GM18520 (cell line): ENCODE measurements around the gene HPS3.
"Not testable (repeated sequence)": the region's sequence is repeated elsewhere in the genome, so short reads cannot be mapped to it uniquely, and the experiment has no call there.

ENCODE experiments used
- ATAC-seq: cut with Tn5 transposase; IDR thresholded peaks from one replicate; pipeline ENCODE4 v1.9.1; 2021; ENCODE audit not compliant: unreplicated experiment

The HPS3 gene

DNA sequence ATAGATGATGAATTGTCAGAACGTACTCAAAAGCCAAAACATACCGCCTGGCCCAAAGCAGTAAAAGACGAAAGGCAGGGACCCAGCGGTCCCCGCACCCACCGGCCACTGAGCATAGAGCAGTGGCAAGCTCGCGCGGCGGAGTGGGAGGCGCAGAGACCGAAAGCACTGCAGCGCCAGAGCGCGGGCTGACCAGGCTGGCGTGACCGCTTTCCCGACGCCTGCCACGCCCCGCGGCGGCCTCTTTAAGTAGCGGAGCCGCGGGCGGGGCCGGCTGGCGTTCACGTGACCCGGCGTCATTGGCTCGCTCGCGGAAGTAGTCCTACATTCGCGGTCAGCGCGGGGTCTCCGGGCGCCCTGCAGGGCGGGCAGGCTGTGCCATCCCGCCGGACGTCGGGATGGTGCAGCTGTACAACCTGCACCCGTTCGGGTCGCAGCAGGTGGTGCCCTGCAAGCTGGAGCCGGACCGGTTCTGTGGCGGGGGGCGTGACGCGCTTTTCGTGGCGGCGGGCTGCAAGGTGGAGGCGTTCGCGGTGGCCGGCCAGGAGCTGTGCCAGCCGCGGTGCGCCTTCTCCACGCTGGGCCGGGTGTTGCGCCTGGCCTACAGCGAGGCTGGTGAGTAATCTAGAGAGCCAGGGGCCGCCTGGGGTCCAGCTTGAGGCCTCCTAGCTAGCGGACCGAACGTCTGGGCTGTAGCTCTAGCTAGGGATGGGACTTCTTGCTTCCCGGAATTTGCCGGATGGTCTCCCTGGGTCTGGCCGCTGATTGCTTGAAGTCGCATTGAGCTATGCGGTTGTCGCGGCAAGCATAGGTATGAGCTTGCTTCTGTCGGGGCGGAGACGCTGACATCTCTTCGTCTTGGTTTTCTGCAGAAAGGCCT lies at the start of gene HPS3:
Gene HPS3, plus strand, starts transcription at position 313 of the 880 bp plus-strand sequence. Its CDS starts 86 bp downstream, at position 399.
- ATAC-seq: peak; percentile 88

GRCh38 chr3:149080011-149080698 lies 49.3 kb upstream of the HPS3 start:
- ATAC-seq: no peak

GRCh38 chr3:149080699-149081091 lies 48.7 kb upstream of the HPS3 start:
- ATAC-seq: no peak

- ATAC-seq: no peak
These were observed 47.7 kb upstream of the HPS3 start for GRCh38 chr3:149081772-149082171.

- no peak for ATAC-seq
These were observed 43.6 kb upstream of the HPS3 start for GRCh38 chr3:149085828-149086231.

DNA sequence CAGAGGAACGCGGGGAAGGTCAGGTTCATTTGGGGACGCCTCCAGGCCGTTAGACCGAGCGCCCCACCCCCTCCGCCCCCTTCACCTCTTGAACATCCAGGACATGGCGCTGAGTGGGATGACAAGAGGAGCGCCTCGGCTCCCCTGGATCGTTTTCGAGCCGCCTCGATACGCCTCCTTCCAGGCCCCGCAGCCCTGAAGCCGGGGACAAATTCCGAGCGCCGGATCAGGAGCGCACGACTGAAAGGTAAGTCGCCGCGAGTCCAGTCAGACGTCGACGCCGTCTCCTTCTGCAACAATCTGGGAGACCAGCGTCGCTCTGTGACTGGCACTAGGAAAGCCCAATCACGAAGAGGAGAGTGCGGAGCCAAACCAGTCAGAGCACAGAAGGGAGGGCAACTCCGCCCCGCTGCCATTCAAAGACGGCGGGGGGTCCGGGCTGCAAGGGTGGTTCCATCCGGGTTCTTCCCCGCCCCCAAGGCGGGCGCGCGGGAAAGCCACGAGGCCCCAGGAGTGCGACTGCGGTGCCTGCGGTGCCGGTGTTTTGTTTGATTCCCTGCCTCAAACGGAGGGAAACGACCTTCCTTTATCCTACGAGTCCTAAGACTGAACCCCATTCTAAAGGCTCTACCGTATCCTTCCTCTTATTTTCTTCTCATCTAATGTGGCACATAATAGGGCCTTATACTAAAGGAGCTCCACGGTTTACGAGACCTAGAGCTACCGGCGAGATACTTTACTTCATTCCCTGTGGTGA lies 43.0 kb upstream of the HPS3 start, which contains the start of gene HLTF:
Gene HLTF, minus strand, starts transcription at position 302 of the 757 bp plus-strand sequence. Its CDS starts 197 bp downstream, at position 105.
- ATAC-seq: peak; percentile 100

DNA sequence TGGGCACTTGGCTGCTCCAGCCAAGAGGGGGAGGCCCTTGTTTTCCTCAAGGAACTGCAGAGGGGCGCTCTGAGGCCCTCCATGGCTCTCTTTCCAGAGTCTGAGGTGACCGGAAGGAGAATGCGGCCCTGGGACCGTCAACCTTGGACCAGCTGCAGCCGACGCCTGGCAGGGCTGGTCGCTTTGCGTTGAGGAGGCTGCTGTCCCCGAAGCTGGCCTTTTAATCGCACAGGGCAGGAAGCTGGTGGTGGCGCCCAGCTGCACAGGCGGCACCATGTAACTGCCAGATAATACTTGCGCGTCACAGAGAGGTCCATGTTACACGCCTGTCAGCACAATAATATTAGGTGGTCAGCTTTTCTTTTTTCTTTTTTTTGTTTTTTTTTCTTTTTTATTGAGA lies 42.2 kb upstream of the HPS3 start:
- no peak for ATAC-seq

DNA sequence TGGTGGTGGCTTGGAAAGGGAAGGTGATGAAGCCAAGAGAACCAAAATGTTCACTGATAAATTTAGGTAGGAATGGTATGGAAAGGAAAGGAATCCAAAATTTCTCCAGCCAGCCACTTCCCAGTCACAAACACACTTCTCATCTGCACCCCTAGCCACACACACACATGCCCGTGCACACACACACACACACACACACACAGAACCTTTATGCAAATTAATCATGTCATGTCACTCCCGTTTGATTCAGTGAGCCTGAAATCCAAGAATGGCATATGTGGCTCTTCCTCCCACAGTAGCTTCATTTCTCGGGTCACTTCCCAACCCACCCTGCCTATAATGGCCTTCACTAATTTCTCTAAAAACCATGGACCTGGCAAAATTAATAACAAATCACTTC lies 40.0 kb upstream of the HPS3 start:
- no peak for ATAC-seq

DNA sequence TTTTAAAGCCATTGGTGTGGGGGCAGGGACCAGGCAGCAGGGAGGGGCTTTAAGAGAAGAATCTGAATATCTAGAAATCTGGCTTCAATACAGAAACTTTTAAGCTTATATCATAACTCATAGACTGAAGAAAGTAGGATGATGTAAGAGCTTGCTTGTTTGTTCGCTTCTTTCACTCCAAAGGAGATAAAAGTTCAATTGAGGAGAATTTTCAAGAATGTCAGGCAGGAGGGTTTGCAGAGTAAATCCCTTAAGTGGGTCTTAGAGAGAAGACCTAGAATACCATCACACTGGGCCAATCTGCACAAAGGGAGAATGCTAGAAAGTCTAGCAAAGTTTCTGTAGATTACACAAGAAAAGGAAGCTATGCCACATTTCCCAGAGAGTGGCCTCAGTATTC lies 39.0 kb upstream of the HPS3 start:
- no peak for ATAC-seq

- ATAC-seq: no peak
These were observed 38.5 kb upstream of the HPS3 start for GRCh38 chr3:149090907-149091306.

- ATAC-seq: no peak
These were observed 37.5 kb upstream of the HPS3 start for GRCh38 chr3:149091983-149092382.

DNA sequence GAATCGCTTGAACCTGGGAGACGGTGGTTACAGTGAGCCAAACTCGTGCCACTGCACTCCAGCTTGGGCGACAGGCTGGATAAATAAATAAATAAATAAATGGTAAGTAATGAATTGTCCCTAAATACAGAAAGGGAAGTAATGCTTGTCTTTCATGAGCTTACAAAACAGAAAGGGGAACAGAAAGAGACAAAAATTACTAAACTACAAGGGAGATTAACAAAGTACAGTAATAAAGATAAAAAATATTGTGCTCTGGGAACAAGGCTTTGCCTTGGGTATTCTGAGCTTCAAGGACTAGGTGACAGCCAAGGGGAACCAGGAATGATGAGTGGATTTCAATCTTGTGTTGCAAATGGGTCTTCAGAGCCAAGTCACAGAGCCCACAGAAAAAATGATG lies 34.0 kb upstream of the HPS3 start:
- peak; percentile 76 for ATAC-seq

DNA sequence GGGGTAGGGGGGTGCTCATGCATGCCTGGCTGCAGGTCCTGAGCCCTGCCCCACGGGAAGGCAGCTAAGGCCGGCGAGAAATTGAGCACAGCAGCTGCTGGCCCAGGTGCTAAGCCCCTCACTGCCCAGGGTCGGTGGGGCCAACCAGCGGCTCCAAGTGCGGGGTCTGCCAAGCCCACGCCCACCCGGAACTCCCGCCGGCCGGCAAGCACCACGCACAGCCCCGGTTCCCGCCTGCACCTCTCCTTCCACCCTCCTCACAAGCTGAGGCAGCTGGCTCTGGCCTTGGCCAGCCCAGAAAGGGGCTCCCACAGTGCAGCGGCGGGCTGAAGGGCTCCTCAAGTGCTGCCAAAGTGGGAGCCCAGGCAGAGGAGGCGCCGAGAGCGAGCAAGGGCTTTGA lies 31.5 kb upstream of the HPS3 start:
- not testable (repeated sequence) for ATAC-seq

DNA sequence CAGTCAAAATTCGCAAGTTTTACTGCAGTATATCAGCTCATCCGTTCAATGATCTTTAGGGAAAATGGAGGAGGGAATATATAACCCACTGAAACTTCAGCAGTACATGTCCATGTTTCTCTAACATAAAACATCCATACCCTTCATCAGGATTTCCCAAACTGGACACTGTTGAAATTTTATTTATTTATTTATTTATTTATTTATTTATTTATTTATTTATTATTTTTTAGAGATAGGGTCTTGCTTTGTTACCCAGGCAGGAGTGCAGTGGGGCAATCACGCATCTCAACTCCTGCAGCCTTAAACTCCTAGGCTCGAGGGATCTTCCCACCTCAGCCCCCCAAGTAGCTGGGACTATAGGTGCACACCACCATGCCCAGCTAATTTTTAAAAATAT lies 28.3 kb upstream of the HPS3 start:
- ATAC-seq: no peak

- no peak for ATAC-seq
These were observed 27.8 kb upstream of the HPS3 start for GRCh38 chr3:149101641-149102040.

DNA sequence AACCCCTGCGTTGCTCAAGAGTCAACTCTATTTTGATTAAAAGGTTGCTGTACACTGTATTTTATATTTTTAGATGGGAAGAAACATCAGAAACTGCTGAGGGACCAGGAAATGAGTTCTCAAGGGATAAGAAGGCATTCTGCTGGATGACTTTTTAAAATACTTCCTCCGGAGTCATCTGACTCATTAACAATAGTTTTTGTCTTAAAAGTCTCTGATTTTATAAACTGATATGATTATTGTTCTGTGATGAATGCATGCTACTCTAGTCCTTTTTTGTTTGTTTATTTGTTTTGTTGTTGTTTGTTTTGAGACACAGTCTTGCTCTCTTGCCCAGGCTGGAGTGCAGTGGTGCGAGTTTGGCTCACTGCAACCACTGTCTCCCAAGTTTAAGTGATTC lies 25.0 kb upstream of the HPS3 start:
- no peak for ATAC-seq

- no peak for ATAC-seq
These were observed 15.0 kb upstream of the HPS3 start for GRCh38 chr3:149114458-149114857.

- no peak for ATAC-seq
These were observed 14.3 kb upstream of the HPS3 start for GRCh38 chr3:149115114-149115513.

GRCh38 chr3:149118724-149119123 lies 10.7 kb upstream of the HPS3 start:
- no peak for ATAC-seq

DNA sequence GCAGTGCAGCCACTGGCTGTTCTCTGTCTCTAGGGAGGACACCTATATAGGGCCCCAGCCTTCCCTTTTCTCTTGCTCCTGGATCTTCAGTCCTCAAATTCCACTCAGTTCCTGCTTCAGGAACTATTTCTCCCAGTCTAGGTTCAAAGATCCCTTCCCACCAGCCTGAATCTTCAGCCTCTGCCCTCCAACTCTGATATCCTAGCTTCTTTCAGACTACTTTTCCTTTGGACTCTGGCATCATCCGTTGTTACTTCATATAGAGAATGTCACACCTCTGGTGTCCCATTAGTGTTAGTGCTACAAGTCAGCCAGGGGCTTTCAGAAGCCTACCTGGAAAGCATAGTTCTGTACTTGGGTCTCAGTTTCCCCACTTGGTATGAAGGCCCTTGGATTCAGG lies 10.0 kb upstream of the HPS3 start:
- no peak for ATAC-seq
